GM23338 (cell line): Measurements from ENCODE around the gene MID1. TPM values are rescaled to one million over a fixed set of nuclear protein-coding genes. Genes with fewer than 3 reads are reported as not detected.

Experiments
- ATAC-seq: fragments of 200-7000 bp; cut with Tn5 transposase; 3 replicates; pipeline ENCODE4 v1.9.1; 2020
- DNase-seq: peaks from one replicate; pipeline ENCODE4 v3.0.0-alpha.2; 2015; ENCODE audit warnings: low spot score
- H2AFZ ChIP-seq: fragments of 200-600 bp; sonication (generic); 2 replicates; pipeline ENCODE4 v1.8.0; 2016; ENCODE audit warnings: antibody characterized with exemption, mild to moderate bottlenecking, moderate library complexity
- H3F3A ChIP-seq: fragments of 200-600 bp; sonication (generic); replicated peaks from 2 replicates; pipeline ENCODE4 v1.8.0; 2017; ENCODE audit warnings: antibody characterized with exemption, mixed run types, low read depth
- H3K27ac ChIP-seq: fragments of 200-600 bp; sonication (generic); 2 replicates; pipeline ENCODE4 v1.6.1; 2016; ENCODE audit warnings: low read depth
- H3K27me3 ChIP-seq: fragments of 200-600 bp; sonication (generic); 2 replicates; pipeline ENCODE4 v1.8.0; 2016; ENCODE audit warnings: mild to moderate bottlenecking, mixed run types, moderate library complexity; ENCODE audit not compliant: insufficient read depth
- H3K36me3 ChIP-seq: fragments of 200-600 bp; sonication (generic); 2 replicates; pipeline ENCODE4 v1.8.0; 2016; ENCODE audit warnings: mild to moderate bottlenecking; ENCODE audit not compliant: insufficient read depth
- H3K4me1 ChIP-seq: fragments of 200-600 bp; sonication (generic); 2 replicates; pipeline ENCODE4 v1.8.0; 2016; ENCODE audit warnings: mild to moderate bottlenecking, moderate library complexity; ENCODE audit not compliant: insufficient read depth
- H3K4me2 ChIP-seq: fragments of 200-600 bp; sonication (generic); 2 replicates; pipeline ENCODE4 v1.7.1; 2017; ENCODE audit warnings: mixed run types
- H3K4me3 ChIP-seq: fragments of 200-600 bp; sonication (generic); 2 replicates; pipeline ENCODE4 v1.6.1; 2016; ENCODE audit warnings: mixed run types
- H3K79me2 ChIP-seq: fragments of 200-600 bp; sonication (generic); replicated peaks from 2 replicates; pipeline ENCODE4 v1.8.0; 2017; ENCODE audit warnings: mild to moderate bottlenecking; ENCODE audit not compliant: insufficient read depth
- H3K9me2 ChIP-seq: fragments of 200-600 bp; sonication (generic); 2 replicates; pipeline ENCODE4 v1.8.0; 2017; ENCODE audit not compliant: insufficient read depth
- H4K20me1 ChIP-seq: fragments of 200-600 bp; sonication (generic); replicated peaks from 2 replicates; pipeline ENCODE4 v1.8.0; 2017; ENCODE audit warnings: mild to moderate bottlenecking; ENCODE audit not compliant: insufficient read depth
- H3K27ac Mint-ChIP-seq: 2 replicates; pipeline ENCODE4 v1.8.0; 2020; ENCODE audit warnings: inconsistent platforms, mild to moderate bottlenecking, moderate library complexity, mixed read lengths
- H3K27me3 Mint-ChIP-seq: 3 replicates; pipeline ENCODE4 v1.8.0; 2022; ENCODE audit warnings: low read depth, mild to moderate bottlenecking, moderate library complexity, mixed read lengths, inconsistent platforms; ENCODE audit not compliant: insufficient read depth, poor library complexity
- H3K36me3 Mint-ChIP-seq: 3 replicates; pipeline ENCODE4 v1.8.0; 2021; ENCODE audit warnings: low read depth, mild to moderate bottlenecking, inconsistent platforms, moderate library complexity, mixed read lengths
- H3K4me1 Mint-ChIP-seq: 3 replicates; pipeline ENCODE4 v1.8.0; 2020; ENCODE audit warnings: mild to moderate bottlenecking, inconsistent platforms, mixed read lengths
- H3K4me3 Mint-ChIP-seq: 3 replicates; pipeline ENCODE4 v1.8.0; 2021; ENCODE audit warnings: moderate library complexity, mild to moderate bottlenecking, inconsistent platforms, mixed read lengths
- H3K9me3 Mint-ChIP-seq: 3 replicates; pipeline ENCODE4 v1.8.0; 2020; ENCODE audit warnings: moderate library complexity, mild to moderate bottlenecking, inconsistent platforms, mixed read lengths
- CREB1 ChIP-seq: fragments of 250-450 bp; sonication (Bioruptor Pico); IDR thresholded peaks from 2 replicates; pipeline ENCODE4 v1.5.0; 2020; ENCODE audit warnings: low read depth, mild to moderate bottlenecking, moderate library complexity
- CTCF ChIP-seq, 2 experiments: fragments of 200-600 bp in 1 of 2; sonication (generic) in 1 of 2; conservative IDR thresholded peaks; 2 replicates each; pipeline versions ENCODE4 v1.5.1 to v1.6.1; 2016 to 2017; ENCODE audit warnings: antibody characterized with exemption in 2 of 2, low read depth in 2 of 2, mild to moderate bottlenecking in 2 of 2, moderate library complexity in 1 of 2
- ETS1 ChIP-seq: IDR thresholded peaks from 2 replicates; pipeline ENCODE4 v1.6.1; 2016; ENCODE audit warnings: antibody characterized with exemption
- EZH2 ChIP-seq: fragments of 200-600 bp; sonication (generic); IDR thresholded peaks from one replicate; pipeline ENCODE4 v1.8.0; 2017; ENCODE audit warnings: antibody characterized with exemption, mild to moderate bottlenecking, low read depth; ENCODE audit not compliant: unreplicated experiment
- EZH2phosphoT487 ChIP-seq: fragments of 200-600 bp; sonication (generic); IDR thresholded peaks from one replicate; pipeline ENCODE4 v1.8.1; 2018; ENCODE audit warnings: antibody characterized with exemption; ENCODE audit not compliant: unreplicated experiment
- JUNB ChIP-seq: IDR thresholded peaks from one replicate; pipeline ENCODE4 v1.6.1; 2016; ENCODE audit warnings: antibody characterized with exemption; ENCODE audit not compliant: unreplicated experiment
- NANOG ChIP-seq: IDR thresholded peaks from 2 replicates; pipeline ENCODE4 v1.6.1; 2016; ENCODE audit warnings: antibody characterized with exemption, borderline replicate concordance
- STAT1 ChIP-seq: IDR thresholded peaks from one replicate; pipeline ENCODE4 v1.6.1; 2016; ENCODE audit warnings: antibody characterized with exemption; ENCODE audit not compliant: unreplicated experiment
- ZNF331 ChIP-seq: fragments of 250-450 bp; sonication (Bioruptor Pico); IDR thresholded peaks from 2 replicates; pipeline ENCODE4 v1.5.0; 2020; ENCODE audit warnings: low read depth, mild to moderate bottlenecking, moderate library complexity
- polyA plus RNA-seq: library from polyadenylated mRNA; unstranded; fragments of >200 nt; fragmentation: Nextera tagmentation; extraction: Ambion mirVana; gene quantifications from 2 replicates; pipeline ENCODE4 v1.2.1, GENCODE V29; 2016
- total RNA-seq: library from RNA; depleted of rRNA; stranded (reverse); fragments of >200 nt; shearing (Covaris generic); gene quantifications from 2 replicates; pipeline ENCODE4 v1.2.3, GENCODE V29; 2014

MID1 gene
- total and polyA plus RNA-seq, 2 experiments from 2014 or later: 27.2 to 39.3 TPM

- no peaks in the 10 kb centered on the region for H3K36me3 ChIP-seq
- ATAC-seq: no peak
- H3K79me2 ChIP-seq: 0 out of 2 replicates have a peak, but pooled peaks cover 12% of the 10 kb centered on the region
- no peaks in the 10 kb centered on the region for H3K9me3 Mint-ChIP-seq
- H3F3A ChIP-seq: no peaks in the 10 kb centered on the region
- peaks cover 29% of the 10 kb centered on the region for H3K4me1 ChIP-seq
- no peak overlapping the region for H3K4me3 Mint-ChIP-seq
- H4K20me1 ChIP-seq: no peaks in the 10 kb centered on the region
- no peak for TF ChIP-seq EZH2phosphoT487
- no peak for TF ChIP-seq EZH2
- no peak for TF ChIP-seq NANOG
- no peak for TF ChIP-seq STAT1
- no peak for TF ChIP-seq CREB1 (CRISPR knock-in tag)
- TF ChIP-seq ETS1: no peak
- no peak for TF ChIP-seq JUNB
- no peak for TF ChIP-seq CTCF (conservative IDR thresholded peaks at IDR 0.05; ENCODE audit: low read depth in 2 of 2)
- DNase-seq: no peak
- peaks cover 1% of the 10 kb centered on the region for H3K27me3 Mint-ChIP-seq
- H3K27ac ChIP-seq: no peak overlapping the region
- H3K4me1 Mint-ChIP-seq: peaks cover 36% of the 10 kb centered on the region
- no peaks in the 10 kb centered on the region for H3K27me3 ChIP-seq
- H3K9me2 ChIP-seq: no peaks in the 10 kb centered on the region
- no peak overlapping the region for H3K27ac Mint-ChIP-seq
- no peak overlapping the region for H3K4me2 ChIP-seq
- peaks cover 19% of the 10 kb centered on the region for H3K36me3 Mint-ChIP-seq
- H2AFZ ChIP-seq: no peak overlapping the region
- no peak overlapping the region for H3K4me3 ChIP-seq
Observed at GRCh38 chrX:10516781-10517322, 103.5 kb downstream of the MID1 start.

GRCh38 chrX:10514891-10515290 is 105.5 kb downstream of the MID1 start:
- H3K27me3 ChIP-seq: no peaks in the 10 kb centered on the region

More at GRCh38 chrX:10514891-10515290, 105.5 kb downstream of the MID1 start:
- no peak overlapping the region for H2AFZ ChIP-seq
- no peak for TF ChIP-seq ZNF331 (CRISPR knock-in tag)
- no peak for TF ChIP-seq JUNB
- TF ChIP-seq NANOG: no peak
- 0 out of 2 replicates have a peak, but pooled peaks cover 12% of the 10 kb centered on the region for H3K79me2 ChIP-seq
- H3K36me3 ChIP-seq: no peaks in the 10 kb centered on the region
- no peak overlapping the region for H3K27ac ChIP-seq
- DNase-seq (no peak), ATAC-seq (no peak)
- H3K4me1 Mint-ChIP-seq: peaks cover 27% of the 10 kb centered on the region
- H3K36me3 Mint-ChIP-seq: peaks cover 16% of the 10 kb centered on the region; the same call in 2 of the 3 replicates
- H3F3A ChIP-seq: peaks cover 1% of the 10 kb centered on the region; the same call in 1 of the 2 replicates
- no peaks in the 10 kb centered on the region for H3K9me2 ChIP-seq
- H3K27me3 Mint-ChIP-seq: peaks cover 1% of the 10 kb centered on the region
- H3K4me2 ChIP-seq: no peak overlapping the region
- H4K20me1 ChIP-seq: no peaks in the 10 kb centered on the region
- H3K9me3 Mint-ChIP-seq: no peaks in the 10 kb centered on the region
- H3K4me3 ChIP-seq: no peak overlapping the region
- H3K4me3 Mint-ChIP-seq: no peak overlapping the region
- peaks cover 24% of the 10 kb centered on the region for H3K4me1 ChIP-seq
- peak overlapping the region; percentile 65; the same call in 1 of the 2 replicates for H3K27ac Mint-ChIP-seq
